ENCODE data around the gene RERE.

RERE gene

DNA sequence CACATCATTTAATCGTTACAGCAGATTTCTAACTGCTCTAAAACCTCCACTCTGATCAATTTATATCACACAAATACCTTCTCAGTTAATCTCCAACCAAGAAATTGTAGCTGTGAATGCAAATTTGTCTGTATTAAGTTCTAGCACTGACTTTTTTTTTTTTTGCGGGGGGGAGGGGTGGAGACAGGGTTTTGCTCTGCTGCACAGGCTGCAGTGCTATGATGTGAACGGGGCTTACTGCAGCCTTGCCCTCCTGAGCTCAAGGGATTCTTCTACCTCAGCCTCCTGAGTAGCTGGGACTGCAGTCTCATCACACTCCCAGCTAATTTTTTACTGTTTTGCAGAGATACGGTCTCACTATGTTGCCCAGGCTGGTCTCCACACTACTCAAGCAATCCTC is 163.6 kb downstream of the RERE start:
- peaks cover 5% of the 10 kb centered on the region for H3K79me2 ChIP-seq (ENCODE audit: control insufficient read depth, insufficient read depth, low read length, poor library complexity)
- no peak overlapping the region for H2AFZ ChIP-seq (ENCODE audit: insufficient read depth, low read length, poor library complexity)
- no peak overlapping the region for H4K91ac ChIP-seq (ENCODE audit: low read depth, low read length)
- no peak overlapping the region for H3K9ac ChIP-seq (ENCODE audit: low read length)
- H4K12ac ChIP-seq (ENCODE audit: low read depth, low read length), result no peak overlapping the region
- H2BK5ac ChIP-seq (ENCODE audit: low read depth, low read length, poor library complexity), result no peak overlapping the region
- no peak overlapping the region for H4K8ac ChIP-seq (ENCODE audit: low read depth, low read length)
- no peaks in the 10 kb centered on the region for H3K79me1 ChIP-seq (ENCODE audit: low read length)
- WGBS (ENCODE audit: extremely low coverage, insufficient coverage, insufficient read length), result no CpG with 5 or more reads among the region's 4 CpGs
- H3K4me3 ChIP-seq (ENCODE audit: low read depth, low read length), result no peak overlapping the region
- H3K27ac ChIP-seq (ENCODE audit: low read depth, low read length), result no peak overlapping the region
- H3K36me3 ChIP-seq (ENCODE audit: control insufficient read depth in 1 of 2, insufficient read depth in 2 of 2, low read length in 2 of 2), result peaks cover 5 to 7% of the 10 kb centered on the region in 2 experiments
- no peak overlapping the region for H2BK120ac ChIP-seq (ENCODE audit: insufficient read depth, low read length, poor library complexity)
- H2AK5ac ChIP-seq (ENCODE audit: low read length), result no peak overlapping the region
- no peak overlapping the region for H2BK12ac ChIP-seq (ENCODE audit: low read length)
- H3K18ac ChIP-seq (ENCODE audit: low read length), result no peak overlapping the region
- no peaks in the 10 kb centered on the region for H3K4me1 ChIP-seq (ENCODE audit: control insufficient read depth in 1 of 2, insufficient read depth in 2 of 2, low read length in 2 of 2)
- no peak overlapping the region for H3K14ac ChIP-seq (ENCODE audit: low read length)
- H3K4me2 ChIP-seq (ENCODE audit: low read length), result no peak overlapping the region
- H3K9me3 ChIP-seq (ENCODE audit: insufficient read depth, low read depth, low read length), result no peaks in the 10 kb centered on the region
- no peak for DNase-seq
- no peaks in the 10 kb centered on the region for H3K27me3 ChIP-seq (ENCODE audit: insufficient read depth, low read length)
- H3K23ac ChIP-seq (ENCODE audit: low read length), result no peak overlapping the region
- H3K4ac ChIP-seq (ENCODE audit: low read depth, low read length), result no peak overlapping the region

DNA sequence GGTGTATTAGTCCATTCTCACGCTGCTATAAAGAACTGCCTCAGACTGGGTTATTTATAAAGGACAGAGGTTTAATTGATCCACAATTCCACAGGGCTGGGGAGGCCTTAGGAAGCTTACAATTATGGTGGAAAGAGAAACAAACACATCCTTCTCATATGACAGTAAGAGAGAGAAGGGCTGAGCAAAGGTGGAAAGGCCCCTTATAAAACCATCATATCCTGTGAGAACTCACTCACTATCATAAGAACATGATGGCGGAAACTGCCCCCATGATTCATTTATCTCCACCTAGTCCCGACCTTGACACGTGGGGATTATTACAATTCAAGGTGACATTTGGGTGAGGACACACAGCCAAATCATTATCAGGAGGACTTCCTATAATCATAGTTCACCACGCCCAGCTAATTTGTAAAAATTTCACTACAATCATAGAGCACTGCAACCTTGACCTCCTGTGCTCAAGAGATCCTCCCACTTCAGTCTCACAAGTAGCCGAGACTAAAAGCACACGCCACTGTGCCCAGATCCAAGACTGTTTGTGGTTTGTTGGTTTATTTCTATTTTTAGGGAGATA is 164.9 kb downstream of the RERE start:
- WGBS (ENCODE audit: extremely low coverage, insufficient coverage, insufficient read length), result no CpG with 5 or more reads among the region's 7 CpGs
- no peak overlapping the region for H2BK12ac ChIP-seq (ENCODE audit: low read length)
- H3K18ac ChIP-seq (ENCODE audit: low read length), result no peak overlapping the region
- peaks cover 4% of the 10 kb centered on the region for H3K79me2 ChIP-seq (ENCODE audit: control insufficient read depth, insufficient read depth, low read length, poor library complexity)
- no peaks in the 10 kb centered on the region for H3K27me3 ChIP-seq (ENCODE audit: insufficient read depth, low read length)
- no peak overlapping the region for H3K27ac ChIP-seq (ENCODE audit: low read depth, low read length)
- H2AK5ac ChIP-seq (ENCODE audit: low read length), result no peak overlapping the region
- no peak overlapping the region for H2BK120ac ChIP-seq (ENCODE audit: insufficient read depth, low read length, poor library complexity)
- H3K14ac ChIP-seq (ENCODE audit: low read length), result no peak overlapping the region
- no peak overlapping the region for H3K9ac ChIP-seq (ENCODE audit: low read length)
- H4K91ac ChIP-seq (ENCODE audit: low read depth, low read length), result no peak overlapping the region
- H3K4me3 ChIP-seq (ENCODE audit: low read depth, low read length), result no peak overlapping the region
- no peaks in the 10 kb centered on the region for H3K4me1 ChIP-seq (ENCODE audit: control insufficient read depth in 1 of 2, insufficient read depth in 2 of 2, low read length in 2 of 2)
- no peak overlapping the region for H4K12ac ChIP-seq (ENCODE audit: low read depth, low read length)
- H3K23ac ChIP-seq (ENCODE audit: low read length), result no peak overlapping the region
- H2AFZ ChIP-seq (ENCODE audit: insufficient read depth, low read length, poor library complexity), result no peak overlapping the region
- H2BK5ac ChIP-seq (ENCODE audit: low read depth, low read length, poor library complexity), result no peak overlapping the region
- no peaks in the 10 kb centered on the region for H3K79me1 ChIP-seq (ENCODE audit: low read length)
- H3K4me2 ChIP-seq (ENCODE audit: low read length), result no peak overlapping the region
- no peak overlapping the region for H4K8ac ChIP-seq (ENCODE audit: low read depth, low read length)
- H3K9me3 ChIP-seq (ENCODE audit: insufficient read depth, low read depth, low read length), result no peaks in the 10 kb centered on the region
- no peak overlapping the region for H3K4ac ChIP-seq (ENCODE audit: low read depth, low read length)
- no peak for DNase-seq
- H3K36me3 ChIP-seq (ENCODE audit: control insufficient read depth in 1 of 2, insufficient read depth in 2 of 2, low read length in 2 of 2), result peaks cover 5 to 7% of the 10 kb centered on the region in 2 experiments

DNA sequence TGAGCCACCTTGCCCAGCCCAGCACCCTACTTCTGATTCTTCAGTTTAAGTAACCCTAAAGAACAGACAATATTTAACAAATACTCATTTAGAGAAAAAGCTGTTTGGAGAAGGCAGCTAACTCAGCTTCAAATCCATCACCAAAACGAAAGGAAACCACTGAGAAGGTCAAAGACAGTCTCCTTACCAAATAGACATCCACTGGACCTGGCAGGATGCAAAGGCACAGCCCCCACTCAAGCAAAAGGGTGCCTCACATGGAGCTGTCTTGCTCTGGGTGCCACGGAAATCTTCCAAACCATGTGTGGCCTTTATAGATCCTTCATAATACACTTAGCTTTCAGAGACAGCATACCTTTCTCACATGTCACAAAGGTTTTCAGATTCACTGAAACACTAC is 165.5 kb downstream of the RERE start:
- no peak overlapping the region for H3K4me2 ChIP-seq (ENCODE audit: low read length)
- H3K9me3 ChIP-seq (ENCODE audit: insufficient read depth, low read depth, low read length), result no peaks in the 10 kb centered on the region
- no peak overlapping the region for H2BK5ac ChIP-seq (ENCODE audit: low read depth, low read length, poor library complexity)
- no peak overlapping the region for H3K9ac ChIP-seq (ENCODE audit: low read length)
- no peaks in the 10 kb centered on the region for H3K27me3 ChIP-seq (ENCODE audit: insufficient read depth, low read length)
- H2AK5ac ChIP-seq (ENCODE audit: low read length), result no peak overlapping the region
- H2BK12ac ChIP-seq (ENCODE audit: low read length), result no peak overlapping the region
- H3K36me3 ChIP-seq (ENCODE audit: control insufficient read depth in 1 of 2, insufficient read depth in 2 of 2, low read length in 2 of 2), result peaks cover 5 to 7% of the 10 kb centered on the region in 2 experiments
- no peak overlapping the region for H3K4me3 ChIP-seq (ENCODE audit: low read depth, low read length)
- H3K79me1 ChIP-seq (ENCODE audit: low read length), result no peaks in the 10 kb centered on the region
- no peak overlapping the region for H2BK120ac ChIP-seq (ENCODE audit: insufficient read depth, low read length, poor library complexity)
- no peaks in the 10 kb centered on the region for H3K4me1 ChIP-seq (ENCODE audit: control insufficient read depth in 1 of 2, insufficient read depth in 2 of 2, low read length in 2 of 2)
- no peak overlapping the region for H3K23ac ChIP-seq (ENCODE audit: low read length)
- no peak overlapping the region for H4K91ac ChIP-seq (ENCODE audit: low read depth, low read length)
- H4K12ac ChIP-seq (ENCODE audit: low read depth, low read length), result no peak overlapping the region
- peaks cover 2% of the 10 kb centered on the region for H3K79me2 ChIP-seq (ENCODE audit: control insufficient read depth, insufficient read depth, low read length, poor library complexity)
- H2AFZ ChIP-seq (ENCODE audit: insufficient read depth, low read length, poor library complexity), result no peak overlapping the region
- H3K18ac ChIP-seq (ENCODE audit: low read length), result no peak overlapping the region
- H3K14ac ChIP-seq (ENCODE audit: low read length), result no peak overlapping the region
- H4K8ac ChIP-seq (ENCODE audit: low read depth, low read length), result no peak overlapping the region
- H3K4ac ChIP-seq (ENCODE audit: low read depth, low read length), result no peak overlapping the region
- no peak for DNase-seq
- no CpG with 5 or more reads among the region's 2 CpGs for WGBS (ENCODE audit: extremely low coverage, insufficient coverage, insufficient read length)
- H3K27ac ChIP-seq (ENCODE audit: low read depth, low read length), result no peak overlapping the region

DNA sequence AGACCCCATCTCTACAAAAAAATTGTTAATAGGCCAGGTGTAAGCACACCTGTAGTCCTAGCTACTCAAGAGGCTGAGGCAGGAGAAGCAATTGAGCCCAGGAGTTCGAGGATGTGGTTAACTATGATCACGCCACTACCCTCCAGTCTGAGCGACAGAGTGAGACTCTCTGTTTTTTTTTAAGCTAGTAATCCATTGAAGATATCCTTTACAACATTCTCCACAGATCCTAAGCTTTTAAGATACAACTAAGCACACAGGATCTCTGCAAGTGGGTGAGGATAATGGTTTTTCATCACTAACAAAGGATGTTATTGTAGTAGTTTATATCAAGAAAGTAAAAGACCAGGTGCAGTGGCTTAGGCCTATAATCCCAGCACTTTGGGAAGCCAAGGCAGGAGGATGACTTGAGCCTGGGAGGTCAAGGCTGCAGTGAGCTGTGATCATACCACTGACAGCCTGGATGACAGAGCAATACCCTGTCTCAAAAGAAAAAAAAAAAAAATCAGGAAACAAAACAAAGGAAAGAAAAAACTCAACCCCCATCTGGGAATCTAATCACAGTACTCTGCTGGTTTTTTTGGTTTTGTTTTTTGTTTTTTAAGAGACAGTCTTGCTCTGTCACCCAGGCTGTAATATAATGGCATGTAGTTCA is 166.1 kb downstream of the RERE start:
- Histone ChIP-seq H4K8ac (ENCODE audit: low read depth, low read length) (no peak overlapping the region), H3K9me3 (ENCODE audit: insufficient read depth, low read depth, low read length) (no peaks in the 10 kb centered on the region), H2BK12ac (ENCODE audit: low read length) (no peak overlapping the region), H3K18ac (ENCODE audit: low read length) (no peak overlapping the region), H3K36me3 (ENCODE audit: control insufficient read depth in 1 of 2, insufficient read depth in 2 of 2, low read length in 2 of 2) (peaks cover 5 to 7% of the 10 kb centered on the region in 2 experiments), H3K14ac (ENCODE audit: low read length) (no peak overlapping the region), H3K27ac (ENCODE audit: low read depth, low read length) (no peak overlapping the region), H4K12ac (ENCODE audit: low read depth, low read length) (no peak overlapping the region), H3K79me1 (ENCODE audit: low read length) (no peaks in the 10 kb centered on the region), H3K4me3 (ENCODE audit: low read depth, low read length) (no peak overlapping the region), H4K91ac (ENCODE audit: low read depth, low read length) (no peak overlapping the region), H3K79me2 (ENCODE audit: control insufficient read depth, insufficient read depth, low read length, poor library complexity) (peaks cover 2% of the 10 kb centered on the region), H2BK120ac (ENCODE audit: insufficient read depth, low read length, poor library complexity) (no peak overlapping the region), H3K9ac (ENCODE audit: low read length) (no peak overlapping the region), H3K4ac (ENCODE audit: low read depth, low read length) (peak overlapping the region; percentile 92), H2AK5ac (ENCODE audit: low read length) (no peak overlapping the region), H2AFZ (ENCODE audit: insufficient read depth, low read length, poor library complexity) (no peak overlapping the region), H3K27me3 (ENCODE audit: insufficient read depth, low read length) (no peaks in the 10 kb centered on the region), H3K4me1 (ENCODE audit: control insufficient read depth in 1 of 2, insufficient read depth in 2 of 2, low read length in 2 of 2) (no peaks in the 10 kb centered on the region), H3K4me2 (ENCODE audit: low read length) (no peak overlapping the region), H2BK5ac (ENCODE audit: low read depth, low read length, poor library complexity) (no peak overlapping the region), H3K23ac (ENCODE audit: low read length) (no peak overlapping the region)
- no peak for DNase-seq
- no CpG with 5 or more reads among the region's 3 CpGs for WGBS (ENCODE audit: extremely low coverage, insufficient coverage, insufficient read length)
